Body of pancreas (tissue), 4 donors: ENCODE results near the gene HSFX3.

Experiments
- CTCF ChIP-seq, 7 experiments: fragments of 450-650 bp in 4 of 7; fragments of 200-600 bp in 3 of 7; sonication (generic) in 3 of 7; IDR thresholded peaks; one replicate each; pipeline ENCODE4 v1.5.1; 2016 to 2019; ENCODE audit warnings: antibody characterized with exemption in 7 of 7
- POLR2A ChIP-seq, 3 donors: fragments of 450-650 bp; IDR thresholded peaks; one replicate each; pipeline ENCODE4 v1.6.1; 2016; ENCODE audit warnings: antibody characterized with exemption in 3 of 3, mild to moderate bottlenecking in 2 of 3

DNA sequence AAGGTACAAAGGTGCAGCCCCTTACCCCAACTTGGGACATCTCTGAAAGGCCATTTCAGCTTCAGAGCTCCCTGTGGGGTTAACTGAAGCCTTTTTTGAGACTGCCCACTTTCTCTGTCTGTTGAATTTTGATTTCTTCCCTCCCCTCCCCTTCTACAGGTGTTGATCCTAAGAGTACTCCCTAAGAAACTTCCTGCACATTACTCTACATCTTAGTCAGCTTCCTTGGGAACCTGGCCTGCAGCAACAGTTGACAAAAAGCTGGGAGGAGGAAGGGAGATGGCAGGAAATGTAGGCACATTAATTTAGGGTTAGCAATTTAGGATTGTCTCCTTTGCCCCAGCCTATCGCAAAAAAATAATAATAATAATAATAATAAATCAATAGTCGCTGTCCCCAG lies 43.4 kb downstream of the HSFX3 start:
- TF ChIP-seq CTCF (IDR thresholded peaks at IDR 0.05): no peak
- TF ChIP-seq POLR2A (IDR thresholded peaks at IDR 0.05): no peak
